NCI-H1694 (cell line): ENCODE measurements around the gene DMRTB1.

Experiments
- DNase-seq: peaks from one replicate; lab custom pipeline; 2025; lab: John Stamatoyannopoulos, UW

The DMRTB1 gene

DNA sequence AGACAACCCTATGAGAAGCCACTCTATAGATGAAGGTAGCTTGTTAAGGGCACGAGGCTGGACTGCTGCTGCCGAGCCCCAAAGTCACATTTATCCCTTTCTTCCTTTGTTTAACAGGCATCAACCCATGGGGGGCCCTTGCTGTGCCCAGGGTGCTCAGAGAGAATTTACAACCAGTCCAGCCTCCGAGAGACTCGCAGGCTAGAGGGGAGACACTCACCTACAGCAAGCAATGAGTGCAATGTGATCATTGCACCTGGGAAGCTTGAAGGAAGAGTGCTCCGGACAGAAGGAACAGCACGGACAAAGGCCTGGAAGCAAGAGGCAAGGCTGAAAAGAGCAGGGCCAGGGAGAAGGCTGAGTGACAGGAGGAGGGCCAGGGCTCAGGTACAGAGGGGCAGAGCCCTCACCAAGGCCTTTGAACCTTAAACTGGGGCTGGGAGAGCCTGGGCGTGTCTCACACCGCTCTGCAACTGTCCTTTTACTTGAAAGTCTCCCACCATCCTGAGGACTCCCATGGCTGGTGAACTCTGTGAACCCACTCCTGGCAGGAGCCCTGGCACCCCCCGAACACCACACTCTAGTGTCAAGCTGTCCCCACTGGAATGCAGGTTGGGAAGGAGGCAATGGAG is 27.3 kb downstream of the DMRTB1 start:
- no peak for DNase-seq

DNA sequence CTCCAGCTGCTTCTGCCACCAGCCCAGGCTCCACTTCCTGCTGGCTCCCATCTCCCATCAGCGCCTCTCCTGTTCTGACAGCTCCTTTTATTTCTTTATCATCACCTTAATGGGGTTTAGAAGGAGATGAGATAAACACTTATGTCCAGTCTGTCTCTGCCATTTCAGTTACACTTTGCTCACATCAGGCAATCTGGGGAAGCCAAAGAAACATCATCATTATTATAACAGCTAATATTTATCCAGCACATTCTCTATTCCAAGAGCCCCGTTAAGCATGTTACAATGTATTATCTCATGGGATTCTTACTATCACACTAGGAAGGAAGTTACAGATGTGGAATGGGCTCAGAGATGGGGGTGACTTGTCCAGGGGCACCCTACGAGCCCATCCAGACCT is 31.2 kb downstream of the DMRTB1 start:
- DNase-seq = no peak

DNA sequence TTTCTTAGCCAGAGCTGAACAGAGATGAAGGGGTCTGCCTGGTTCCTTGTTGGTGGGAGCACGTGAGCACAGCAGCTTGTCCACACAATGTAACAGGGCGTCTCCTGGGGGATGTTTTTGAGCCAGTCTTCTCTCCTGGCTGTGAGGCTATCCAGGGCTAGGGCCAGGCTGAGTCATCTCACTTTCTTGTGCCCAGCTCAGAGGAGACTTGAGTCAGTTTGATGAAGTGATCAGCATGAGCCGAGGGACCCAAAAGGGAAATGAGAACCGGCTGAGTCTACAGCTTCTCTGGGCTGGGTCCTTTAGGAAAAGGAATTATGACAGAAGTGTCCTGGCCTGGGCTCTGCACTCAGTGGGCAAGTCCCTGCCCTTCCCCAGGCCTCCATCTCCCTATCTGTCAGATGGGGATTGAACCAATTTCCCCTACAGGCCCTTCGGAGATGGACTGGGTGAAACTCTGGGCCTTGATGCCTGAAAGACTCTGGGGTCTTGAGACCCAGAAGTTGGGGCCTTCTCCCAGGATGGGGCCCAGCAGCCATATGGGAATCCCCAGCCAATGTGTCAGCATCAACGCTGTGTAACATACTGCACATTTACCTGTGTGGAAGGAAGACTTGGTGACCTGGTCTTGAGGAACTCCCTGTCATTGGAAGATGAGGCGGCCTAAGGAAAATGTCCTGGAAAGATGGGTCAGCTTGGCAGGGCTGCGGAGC is 36.6 kb downstream of the DMRTB1 start:
- no peak for DNase-seq

DNA sequence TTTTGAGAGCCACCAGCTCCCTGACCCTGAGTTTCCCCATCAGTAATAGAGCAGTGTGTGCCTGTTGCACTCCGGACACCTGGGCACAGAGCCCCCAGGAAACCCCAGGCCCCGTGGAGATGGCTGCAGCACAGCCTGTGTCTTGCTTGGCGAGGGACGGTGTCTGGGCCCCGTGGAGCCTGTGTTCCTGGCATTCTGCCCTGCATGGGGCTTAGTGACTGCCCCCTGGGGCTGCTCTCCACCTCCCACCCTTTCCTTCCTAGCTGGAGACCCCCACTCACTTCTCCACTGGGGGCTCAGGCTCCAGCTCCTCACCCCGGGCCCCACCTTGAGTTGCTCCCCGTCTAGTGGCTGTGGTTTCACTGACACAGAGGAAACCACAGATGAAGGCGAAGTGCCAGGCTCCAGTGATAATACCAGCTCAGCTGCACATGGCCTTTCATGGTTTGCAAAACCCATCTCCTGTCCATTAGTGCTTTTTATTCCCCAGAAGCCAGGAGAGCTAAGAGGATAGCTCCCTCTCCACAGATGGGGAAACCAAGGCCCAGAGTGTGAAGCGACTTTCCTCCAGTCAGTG is 39.4 kb downstream of the DMRTB1 start:
- no peak for DNase-seq

DNA sequence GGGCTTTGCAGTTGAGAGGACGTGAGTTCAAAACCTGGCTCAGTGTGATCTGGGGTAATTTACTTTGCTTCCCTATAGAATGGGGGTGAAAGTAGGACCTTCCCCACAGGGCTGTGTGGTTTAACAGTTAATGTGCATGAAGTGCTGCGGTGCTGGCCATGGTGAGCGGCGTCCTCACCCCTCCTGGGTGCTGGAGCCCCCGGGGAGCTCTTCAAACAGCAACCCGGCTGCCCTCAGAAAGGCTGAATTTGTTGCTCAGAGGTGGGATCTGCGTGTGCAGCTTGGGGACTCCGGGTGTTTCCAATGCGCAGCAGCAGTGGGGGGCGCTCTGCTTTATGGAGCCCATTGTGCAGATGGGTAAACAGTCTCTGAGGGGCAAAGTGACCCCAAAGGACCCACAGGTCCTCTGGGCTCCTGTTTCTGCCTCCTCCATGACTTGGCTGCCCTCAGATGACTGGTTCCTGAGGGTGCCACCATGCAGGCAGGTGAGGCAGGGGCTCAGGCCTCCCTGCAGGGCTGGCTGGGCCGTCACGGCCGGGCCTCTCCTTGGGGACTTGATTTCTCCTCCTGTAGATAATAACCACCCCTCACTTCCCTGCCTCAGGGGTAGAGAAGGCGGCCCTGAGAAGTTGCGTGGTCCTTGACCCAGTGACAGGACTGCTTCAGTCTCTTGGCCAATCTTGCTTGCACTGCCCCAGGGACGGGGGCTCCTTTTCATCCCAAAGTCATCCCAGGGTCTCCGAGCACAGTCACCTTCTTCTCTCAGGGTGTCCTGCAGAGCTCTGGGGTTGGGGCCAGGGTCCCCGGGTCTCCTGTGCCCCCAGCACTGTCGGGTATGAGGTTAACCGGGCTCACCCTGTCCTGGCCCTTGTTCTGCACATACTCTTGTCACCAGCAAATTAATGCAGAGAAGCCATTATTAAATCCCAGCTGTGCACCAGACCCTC is 40.3 kb downstream of the DMRTB1 start:
- DNase-seq = no peak

DNA sequence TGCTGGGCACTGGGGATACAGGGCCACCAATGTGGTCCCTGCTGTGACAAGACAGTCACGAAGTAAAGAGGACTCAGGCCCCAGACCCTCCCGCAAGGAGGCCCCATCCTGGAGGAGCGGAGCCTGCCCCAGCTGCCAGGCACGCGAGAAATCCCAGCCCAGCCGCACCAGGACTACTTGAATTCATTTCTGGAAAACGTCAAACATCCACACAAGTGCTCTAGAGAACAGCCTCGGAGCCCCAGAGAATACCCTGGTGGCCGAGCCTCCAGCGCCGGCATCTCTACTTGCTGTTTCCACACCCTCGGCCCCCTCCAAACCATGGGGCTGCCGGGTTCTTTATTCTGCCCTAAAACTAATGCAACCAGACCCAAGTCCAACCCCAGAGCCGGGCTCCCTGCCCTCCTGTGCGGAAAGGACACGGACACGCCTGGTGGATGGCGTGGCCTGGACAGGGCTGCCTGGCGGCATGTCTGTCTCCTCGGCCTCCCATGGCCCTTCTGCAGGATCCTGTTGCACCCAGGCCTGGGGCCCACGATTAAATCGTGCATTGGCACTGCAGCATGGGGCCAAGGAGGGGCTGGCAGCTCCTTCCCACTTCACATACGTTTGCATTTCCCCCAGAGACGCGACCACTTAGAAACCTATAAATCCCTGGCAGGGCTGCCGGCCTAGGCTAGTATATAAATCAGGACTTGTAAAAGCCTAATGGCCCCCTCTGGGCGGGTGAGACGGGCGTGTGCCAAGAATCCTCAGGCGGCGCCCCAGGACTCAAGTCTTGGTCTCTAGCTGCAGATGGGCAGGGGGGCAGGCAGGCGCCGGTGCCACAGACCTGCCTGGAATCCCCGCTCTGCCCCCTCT is 41.2 kb downstream of the DMRTB1 start:
- DNase-seq = no peak

DNA sequence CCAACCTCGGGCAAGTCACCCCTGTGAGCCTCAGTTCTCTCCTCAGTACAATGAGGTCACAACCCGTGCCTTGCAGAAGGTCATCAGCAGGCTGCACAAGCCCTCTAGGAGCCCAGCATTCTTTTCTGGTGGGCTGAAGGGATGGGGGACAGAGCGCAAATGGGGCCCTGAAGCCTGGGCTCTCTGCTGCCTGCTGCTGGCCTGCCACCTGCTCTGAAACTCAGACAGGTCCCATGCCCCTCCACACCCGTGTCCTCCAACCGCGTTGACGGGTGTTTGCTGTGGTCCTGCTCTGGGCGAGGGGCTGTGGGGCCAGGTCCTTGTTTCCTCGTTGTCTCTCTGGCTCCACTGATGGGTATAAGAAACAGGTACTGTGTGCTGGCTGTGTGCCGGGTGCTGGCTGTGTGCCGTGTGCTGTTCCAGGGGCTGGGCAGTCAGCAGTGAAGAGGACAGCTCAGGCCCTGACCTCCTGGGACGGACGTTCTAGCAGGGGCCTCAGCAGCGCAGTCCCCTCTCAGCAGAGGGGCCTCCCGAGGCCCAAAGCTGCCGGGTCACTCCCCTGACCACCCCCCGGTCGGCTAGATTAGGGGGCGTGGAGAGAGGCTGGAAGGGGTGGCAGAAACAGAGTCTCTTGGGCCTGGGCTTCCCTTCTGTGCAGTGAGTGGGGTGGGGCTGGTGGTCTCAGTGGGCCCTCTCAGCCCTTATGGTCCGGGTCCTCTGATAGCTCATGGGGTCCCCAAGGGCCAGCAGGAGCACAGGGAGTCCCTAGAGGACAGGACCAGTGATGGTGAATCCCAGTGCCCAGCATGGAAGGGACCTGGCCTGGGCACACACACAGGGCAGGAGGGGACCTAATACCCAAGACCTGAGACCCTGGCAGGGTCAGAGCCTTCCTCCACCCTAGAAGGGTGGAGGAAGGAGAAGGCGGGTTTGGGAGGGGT is 42.1 kb downstream of the DMRTB1 start:
- DNase-seq = peak; percentile 16

DNA sequence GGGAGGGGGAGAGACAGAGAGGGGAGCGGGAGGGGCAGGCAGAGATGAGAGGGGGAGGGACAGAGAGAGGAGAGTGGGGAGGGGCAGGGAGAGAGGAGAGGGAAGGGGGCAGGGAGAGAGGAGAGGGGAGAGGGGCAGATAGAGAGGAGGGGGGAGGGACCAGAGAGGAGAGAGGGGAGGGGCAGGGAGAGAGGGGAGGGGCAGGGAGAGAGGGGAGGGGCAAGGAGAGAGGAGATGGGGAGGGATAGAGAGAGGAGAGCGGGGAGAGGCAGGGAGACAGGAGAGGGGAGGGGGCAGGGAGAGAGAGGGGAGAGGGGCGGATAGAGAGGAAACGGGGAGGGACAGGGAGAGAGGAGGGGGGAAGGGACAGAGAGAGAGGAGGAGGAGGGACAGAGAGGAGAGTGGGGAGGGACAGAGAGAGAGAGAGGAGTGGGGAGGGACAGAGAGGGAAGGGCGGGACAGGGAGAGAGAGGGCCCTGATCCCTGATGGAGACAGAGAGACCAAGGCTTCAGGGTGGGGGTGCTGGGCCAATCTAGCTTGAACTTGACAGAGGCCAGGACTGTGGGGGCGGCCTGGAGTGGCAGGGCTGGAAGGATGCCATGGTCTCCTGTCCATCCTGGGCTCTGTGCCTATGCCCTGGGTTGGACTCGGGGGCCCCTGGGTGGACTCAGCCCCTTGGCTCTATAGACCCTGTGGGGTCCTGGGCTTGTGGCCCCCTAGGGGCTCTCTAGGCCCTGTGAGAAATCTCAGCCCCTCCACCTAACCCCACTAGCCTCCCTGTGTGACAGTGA is 43.6 kb downstream of the DMRTB1 start:
- peak; percentile 85 for DNase-seq

DNA sequence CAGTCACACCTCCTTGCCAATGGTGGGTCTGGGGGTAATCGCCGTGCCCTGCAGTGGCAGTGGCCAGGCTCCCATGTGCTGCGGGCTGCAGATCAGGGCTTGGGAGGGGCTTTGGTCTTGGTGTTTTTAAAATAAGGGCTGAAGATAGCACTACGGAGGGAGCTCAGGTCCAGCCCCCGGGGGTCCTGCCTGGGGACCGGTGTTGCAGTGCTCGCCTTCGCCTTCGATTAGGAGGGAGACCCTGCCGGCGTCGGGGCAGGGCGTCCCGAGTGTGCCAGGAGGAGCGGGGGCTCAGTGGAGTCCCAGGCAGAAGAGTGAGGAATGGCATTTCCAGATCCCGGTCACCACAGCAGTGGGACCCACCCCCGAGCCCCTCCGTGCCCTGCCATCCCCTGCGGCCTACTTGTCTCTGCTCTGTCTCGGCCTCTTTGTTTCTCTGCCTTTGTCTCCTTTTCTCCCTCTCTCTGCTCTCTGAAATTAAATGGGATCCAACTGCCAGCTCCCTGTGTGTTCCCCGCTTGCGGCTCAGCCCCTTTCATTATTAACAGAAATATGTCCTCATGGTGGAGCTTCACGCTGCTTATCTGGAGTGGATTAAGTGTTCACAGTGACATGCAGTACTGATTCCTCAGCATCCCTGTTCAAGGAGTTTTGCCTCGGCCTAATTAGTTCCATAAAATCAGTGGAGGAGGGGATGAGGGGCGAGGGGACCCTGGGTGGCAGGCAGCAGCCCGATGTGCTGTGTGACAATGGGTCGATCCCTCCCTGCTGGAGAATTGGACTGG is 44.4 kb downstream of the DMRTB1 start:
- no peak for DNase-seq

DNA sequence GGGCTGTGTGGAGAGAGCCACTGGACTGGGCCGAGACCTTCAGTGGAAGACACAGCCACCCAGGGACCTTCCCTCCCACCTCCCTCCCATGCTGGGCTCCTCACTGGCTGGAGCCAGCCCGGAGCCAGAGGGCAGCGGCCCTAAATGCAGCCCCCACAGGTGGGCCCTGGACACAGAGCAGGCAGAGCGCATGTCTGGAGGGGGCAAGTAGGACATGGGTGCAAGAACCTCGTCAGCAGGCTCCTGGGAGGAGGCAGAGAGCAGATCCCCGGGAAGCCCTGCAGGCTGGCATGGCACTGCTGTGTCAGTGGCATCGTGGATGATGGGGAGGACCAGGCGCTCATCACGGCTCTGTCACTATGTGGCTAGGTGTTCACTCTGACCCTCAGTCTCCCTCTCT is 45.7 kb downstream of the DMRTB1 start:
- no peak for DNase-seq

DNA sequence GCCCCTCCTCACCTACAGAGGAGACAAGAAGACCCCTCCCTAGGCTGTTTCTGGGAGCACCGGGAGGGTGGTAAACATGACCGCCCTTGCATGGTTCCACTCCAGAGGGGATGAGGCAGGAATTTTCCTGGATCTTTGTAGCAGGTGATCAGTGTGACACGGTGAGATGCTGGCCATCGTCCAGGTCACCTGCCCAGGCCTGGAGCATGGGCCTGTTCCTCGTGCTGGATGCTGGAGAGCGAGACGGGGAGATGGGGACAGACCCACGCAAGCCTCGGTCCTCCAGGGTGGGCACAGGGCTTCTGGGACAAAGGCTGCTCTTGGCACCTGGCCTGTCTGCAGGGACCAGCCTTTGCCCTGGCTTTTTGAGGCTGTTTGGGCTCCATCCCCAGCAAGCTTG is 46.2 kb downstream of the DMRTB1 start:
- no peak for DNase-seq

DNA sequence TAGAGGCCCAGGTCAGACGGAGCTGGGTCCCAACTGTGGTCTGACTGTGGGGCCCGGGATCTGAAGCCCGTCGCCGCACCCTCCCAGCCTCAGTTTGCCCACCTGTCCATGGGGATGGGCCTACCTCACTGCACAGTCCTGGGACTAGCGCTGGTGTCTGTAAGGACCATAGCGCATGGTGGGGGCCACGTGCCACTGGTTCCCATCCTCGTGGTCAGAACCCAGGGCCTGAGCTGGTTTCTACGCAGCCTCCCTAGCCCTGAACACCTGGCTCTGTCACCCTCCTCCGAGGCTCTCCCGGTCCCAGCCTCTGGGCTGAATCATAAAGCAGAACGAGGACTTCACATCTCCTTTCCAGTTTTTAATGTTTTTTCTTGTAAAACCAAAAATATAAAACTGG is 46.7 kb downstream of the DMRTB1 start:
- no peak for DNase-seq

DNA sequence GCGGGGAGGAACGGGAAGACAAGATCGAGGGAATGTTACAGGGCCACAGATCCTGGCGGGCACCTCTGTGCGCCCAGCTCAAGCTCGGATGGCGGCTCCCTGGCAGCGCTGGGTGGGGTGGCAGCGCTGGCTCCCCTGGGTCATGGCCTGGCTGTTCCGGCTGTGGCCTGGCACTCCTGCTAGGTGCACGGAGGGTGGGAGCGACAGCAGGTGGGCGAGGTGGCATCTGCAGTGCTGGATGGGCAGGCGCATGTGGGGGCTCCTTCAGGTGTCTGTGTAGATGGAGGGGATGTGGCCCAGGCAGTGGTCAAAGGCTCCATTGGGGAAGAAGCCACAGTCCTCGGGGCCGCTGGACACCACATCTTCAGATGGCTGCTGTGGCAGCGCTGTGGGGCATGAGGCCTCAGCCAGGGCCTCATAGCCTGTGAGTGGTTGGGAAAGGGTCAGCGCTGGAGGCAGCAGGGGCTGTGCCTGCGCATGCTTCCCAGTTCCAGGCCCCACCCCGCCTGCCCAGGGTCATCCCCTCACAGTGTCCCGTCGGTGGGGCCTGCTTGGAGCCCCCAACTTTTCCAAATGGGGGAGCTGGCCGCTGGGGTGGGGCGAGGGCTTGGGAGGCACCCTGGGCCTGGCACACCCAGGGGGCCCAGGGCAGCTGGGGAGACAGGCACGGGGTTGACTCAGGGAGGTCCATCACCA is 47.3 kb downstream of the DMRTB1 start:
- DNase-seq = no peak

DNA sequence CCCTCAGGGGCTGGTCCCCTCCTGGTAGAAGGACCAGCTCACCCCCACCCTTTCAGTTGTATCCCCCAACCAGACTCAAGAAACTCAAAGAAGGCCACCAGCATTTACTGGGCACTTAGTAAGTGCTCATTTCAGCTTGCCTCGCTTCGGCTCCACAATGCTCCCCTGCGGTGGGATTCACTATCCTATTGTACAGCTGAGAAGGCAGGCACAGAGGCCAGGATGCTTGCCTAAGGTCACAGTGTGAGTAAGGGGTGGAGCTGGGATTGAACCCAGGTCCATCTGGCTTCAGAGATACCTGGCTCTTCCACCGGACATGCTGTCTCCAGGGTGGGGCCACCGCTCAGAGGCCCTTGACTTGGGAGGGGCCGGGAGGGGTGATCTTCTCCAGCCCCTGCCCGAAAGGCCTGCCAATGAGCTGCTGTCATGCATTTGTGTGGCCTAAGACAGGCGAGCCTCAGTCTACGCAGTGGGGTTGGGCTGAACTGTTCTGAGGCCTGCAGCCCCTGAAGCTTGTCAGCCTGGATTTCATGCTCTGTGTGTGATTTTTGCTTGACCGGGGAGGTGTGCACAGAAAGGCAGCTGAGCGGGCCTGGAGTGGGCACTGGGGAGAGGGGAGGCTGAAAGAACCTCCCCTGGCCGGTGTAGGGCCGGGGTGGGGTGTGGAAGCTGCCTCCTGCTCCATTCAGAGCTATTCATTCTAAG is 48.1 kb downstream of the DMRTB1 start:
- DNase-seq = no peak

DNA sequence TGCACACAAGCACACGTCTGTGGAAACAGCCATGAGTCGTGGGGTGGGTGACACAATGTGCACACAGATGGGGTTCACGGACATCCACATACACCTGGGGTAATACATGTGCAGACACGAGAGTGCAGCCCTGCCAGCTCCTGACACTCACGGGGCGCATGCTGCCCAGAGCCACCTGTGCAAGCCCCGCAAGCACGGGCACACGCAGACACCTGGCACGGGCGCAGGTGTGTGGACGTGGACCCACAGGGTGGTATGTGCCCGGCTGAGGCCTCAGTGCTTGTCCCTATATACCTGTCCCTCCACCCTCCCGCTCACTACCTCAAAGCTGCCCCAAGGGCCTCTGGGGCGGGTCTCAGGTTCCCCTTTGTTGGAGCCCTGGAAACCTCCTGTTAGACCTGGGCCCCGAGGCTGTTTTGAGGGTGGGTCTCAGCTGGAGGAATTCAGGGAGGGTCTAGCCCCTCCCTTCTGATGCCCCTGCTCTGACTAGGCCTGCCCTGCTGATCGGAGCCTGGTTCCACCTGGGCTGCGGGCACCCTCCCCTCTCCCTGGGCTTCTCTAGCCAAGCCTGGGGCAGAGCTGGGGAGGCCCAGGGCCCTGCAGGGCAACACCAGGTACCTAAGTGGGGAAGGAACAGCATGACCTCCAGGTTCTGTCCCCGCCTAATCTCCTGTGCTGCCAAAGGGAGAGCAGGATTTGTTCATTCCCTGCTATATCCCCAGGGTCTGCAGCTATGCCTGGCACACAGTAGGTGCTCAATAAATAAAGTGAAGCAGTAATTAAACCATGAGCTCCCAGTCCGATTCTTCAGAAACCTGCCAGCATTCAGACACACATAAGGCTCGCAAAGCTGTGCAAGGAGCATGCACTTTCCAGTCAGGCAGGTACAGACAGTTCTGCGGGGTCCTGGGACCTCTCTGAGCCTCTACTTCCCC is 49.1 kb downstream of the DMRTB1 start:
- no peak for DNase-seq

DNA sequence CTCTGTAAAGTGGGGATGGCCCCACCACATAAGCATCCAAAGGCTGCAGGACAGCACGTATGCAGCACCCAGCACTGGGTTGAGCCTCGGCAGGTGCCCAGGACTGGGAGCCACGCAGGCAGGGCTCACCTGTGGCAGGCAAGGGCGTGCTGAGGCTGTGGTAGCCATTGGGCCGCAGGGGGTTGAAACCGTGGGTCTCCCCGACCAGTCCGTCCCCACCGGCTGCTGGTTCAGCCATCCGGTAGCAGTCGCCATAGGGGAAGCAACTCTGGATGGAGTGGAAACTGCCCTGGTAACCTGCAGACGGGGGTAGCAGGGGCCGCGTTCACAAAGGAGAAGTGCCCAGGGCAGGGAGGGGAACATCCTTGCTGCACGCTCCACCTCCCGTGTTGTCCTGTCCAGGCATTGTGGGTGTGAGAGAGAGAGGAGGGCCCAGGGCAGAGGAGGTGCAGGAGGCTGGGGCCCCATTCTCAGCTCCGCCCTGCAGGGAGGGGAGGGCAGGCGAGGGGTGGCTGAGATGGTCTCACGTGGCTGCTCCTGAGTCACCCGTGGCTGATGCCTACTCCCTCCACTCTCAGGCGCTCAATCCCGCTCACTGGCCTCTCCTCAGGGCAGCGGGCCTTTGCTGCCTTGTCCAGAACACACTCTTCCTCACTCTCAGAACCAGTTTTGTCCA is 49.9 kb downstream of the DMRTB1 start:
- DNase-seq = no peak
